Measurements from ENCODE around the gene BCL2. TPM values are rescaled to one million over a fixed set of nuclear protein-coding genes. Genes with fewer than 3 reads are reported as not detected.

BCL2 gene
- total and polyA plus RNA-seq, 9 donors = 13.7 to 43.9 (median 35.7) TPM

GRCh38 chr18:63148449-63149301 is 170.9 kb downstream of the BCL2 start:
- DNase-seq = peak in 4 of 5 donors; percentile 52 to 75 (median 70)
- Histone ChIP-seq H3K9me3 (no peaks in the 10 kb centered on the region), H3K27me3 (no peaks in the 10 kb centered on the region), H3K4me3 (no peak overlapping the region), H3K4me1 (ENCODE audit: insufficient read depth) (peaks cover 16% of the 10 kb centered on the region), H3K36me3 (no peaks in the 10 kb centered on the region), H3K27ac (peak overlapping the region in 1 of 2 donors; percentile 14)
- 50 to 58% (median 52%) methylated on average over 14 of the region's 14 CpGs for WGBS, 3 donors
- intact Hi-C loops (cut with DNase I) = loop anchor here in 2 of 4 donors (10.0 kb wide), 2 partner anchors 96 to 136 kb away; no protein-coding TSS in a partner anchor
- no peak for TF ChIP-seq POLR2A (IDR thresholded peaks at IDR 0.05)
- no peak for TF ChIP-seq EP300 (IDR thresholded peaks at IDR 0.05)
- TF ChIP-seq CTCF (IDR thresholded peaks at IDR 0.05) = no peak

- Histone ChIP-seq H3K4me3 (no peak overlapping the region), H3K36me3 (no peaks in the 10 kb centered on the region), H3K27ac (peak overlapping the region in 1 of 2 donors; percentile 16), H3K4me1 (ENCODE audit: insufficient read depth) (peaks cover 21% of the 10 kb centered on the region), H3K9me3 (no peaks in the 10 kb centered on the region), H3K27me3 (no peaks in the 10 kb centered on the region)
- TF ChIP-seq POLR2A (IDR thresholded peaks at IDR 0.05) = no peak
- no peak for TF ChIP-seq EP300 (IDR thresholded peaks at IDR 0.05)
- TF ChIP-seq CTCF (IDR thresholded peaks at IDR 0.05) = no peak
- 57 to 80% (median 73%) methylated on average over 6 of the region's 6 CpGs for WGBS, 3 donors
- DNase-seq = no peak
- intact Hi-C loops (cut with DNase I) = loop anchor here in 2 of 4 donors (10.0 kb wide), 2 partner anchors 97 to 137 kb away; no protein-coding TSS in a partner anchor
These were observed 171.6 kb downstream of the BCL2 start for GRCh38 chr18:63147973-63148372.

- WGBS, 3 donors = 86 to 89% (median 88%) methylated on average over 7 of the region's 7 CpGs
- Histone ChIP-seq H3K9me3 (no peaks in the 10 kb centered on the region), H3K27ac (no peak overlapping the region), H3K4me3 (no peak overlapping the region), H3K4me1 (ENCODE audit: insufficient read depth) (peaks cover 21% of the 10 kb centered on the region), H3K27me3 (no peaks in the 10 kb centered on the region), H3K36me3 (no peaks in the 10 kb centered on the region)
- no peak for TF ChIP-seq CTCF (IDR thresholded peaks at IDR 0.05)
- TF ChIP-seq POLR2A (IDR thresholded peaks at IDR 0.05) = no peak
- no peak for TF ChIP-seq EP300 (IDR thresholded peaks at IDR 0.05)
- intact Hi-C loops (cut with DNase I) = loop anchor here in 2 of 4 donors (10.0 kb wide), 2 partner anchors 98 to 138 kb away; no protein-coding TSS in a partner anchor
- no peak for DNase-seq
These were observed 172.7 kb downstream of the BCL2 start for GRCh38 chr18:63146828-63147409.

- DNase-seq = peak in 1 of 5 donors; percentile 56
These were observed 173.6 kb downstream of the BCL2 start for GRCh38 chr18:63145851-63146555.

More at GRCh38 chr18:63145851-63146555, 173.6 kb downstream of the BCL2 start:
- no peaks in the 10 kb centered on the region for H3K36me3 ChIP-seq
- H3K27me3 ChIP-seq = no peaks in the 10 kb centered on the region
- 31 to 33% (median 32%) methylated on average over 18 of the region's 18 CpGs for WGBS, 3 donors
- no peak overlapping the region for H3K4me3 ChIP-seq
- intact Hi-C loops (cut with DNase I) = loop anchor here in 2 of 4 donors (10.0 kb wide), 2 partner anchors 99 to 139 kb away; no protein-coding TSS in a partner anchor
- TF ChIP-seq POLR2A (IDR thresholded peaks at IDR 0.05) = no peak
- TF ChIP-seq EP300 (IDR thresholded peaks at IDR 0.05) = no peak
- TF ChIP-seq CTCF (IDR thresholded peaks at IDR 0.05) = no peak
- no peaks in the 10 kb centered on the region for H3K9me3 ChIP-seq
- H3K27ac ChIP-seq = peak overlapping the region in 1 of 2 donors; percentile 24
- peaks cover 21% of the 10 kb centered on the region for H3K4me1 ChIP-seq (ENCODE audit: insufficient read depth)

All from ovary (tissue), 9 donors.